HG03097 (cell line): ENCODE data around the gene BAIAP2L2.
"Not testable (repeated sequence)": the region's sequence is repeated elsewhere in the genome, so short reads cannot be mapped to it uniquely, and the experiment has no call there.

Source experiments
- ATAC-seq: cut with Tn5 transposase; IDR thresholded peaks from one replicate; pipeline ENCODE4 v1.9.1; 2021; ENCODE audit not compliant: unreplicated experiment, low FRiP score

Gene BAIAP2L2, protein sequence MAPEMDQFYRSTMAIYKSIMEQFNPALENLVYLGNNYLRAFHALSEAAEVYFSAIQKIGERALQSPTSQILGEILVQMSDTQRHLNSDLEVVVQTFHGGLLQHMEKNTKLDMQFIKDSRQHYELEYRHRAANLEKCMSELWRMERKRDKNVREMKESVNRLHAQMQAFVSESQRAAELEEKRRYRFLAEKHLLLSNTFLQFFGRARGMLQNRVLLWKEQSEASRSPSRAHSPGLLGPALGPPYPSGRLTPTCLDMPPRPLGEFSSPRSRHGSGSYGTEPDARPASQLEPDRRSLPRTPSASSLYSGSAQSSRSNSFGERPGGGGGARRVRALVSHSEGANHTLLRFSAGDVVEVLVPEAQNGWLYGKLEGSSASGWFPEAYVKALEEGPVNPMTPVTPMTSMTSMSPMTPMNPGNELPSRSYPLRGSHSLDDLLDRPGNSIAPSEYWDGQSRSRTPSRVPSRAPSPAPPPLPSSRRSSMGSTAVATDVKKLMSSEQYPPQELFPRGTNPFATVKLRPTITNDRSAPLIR

DNA sequence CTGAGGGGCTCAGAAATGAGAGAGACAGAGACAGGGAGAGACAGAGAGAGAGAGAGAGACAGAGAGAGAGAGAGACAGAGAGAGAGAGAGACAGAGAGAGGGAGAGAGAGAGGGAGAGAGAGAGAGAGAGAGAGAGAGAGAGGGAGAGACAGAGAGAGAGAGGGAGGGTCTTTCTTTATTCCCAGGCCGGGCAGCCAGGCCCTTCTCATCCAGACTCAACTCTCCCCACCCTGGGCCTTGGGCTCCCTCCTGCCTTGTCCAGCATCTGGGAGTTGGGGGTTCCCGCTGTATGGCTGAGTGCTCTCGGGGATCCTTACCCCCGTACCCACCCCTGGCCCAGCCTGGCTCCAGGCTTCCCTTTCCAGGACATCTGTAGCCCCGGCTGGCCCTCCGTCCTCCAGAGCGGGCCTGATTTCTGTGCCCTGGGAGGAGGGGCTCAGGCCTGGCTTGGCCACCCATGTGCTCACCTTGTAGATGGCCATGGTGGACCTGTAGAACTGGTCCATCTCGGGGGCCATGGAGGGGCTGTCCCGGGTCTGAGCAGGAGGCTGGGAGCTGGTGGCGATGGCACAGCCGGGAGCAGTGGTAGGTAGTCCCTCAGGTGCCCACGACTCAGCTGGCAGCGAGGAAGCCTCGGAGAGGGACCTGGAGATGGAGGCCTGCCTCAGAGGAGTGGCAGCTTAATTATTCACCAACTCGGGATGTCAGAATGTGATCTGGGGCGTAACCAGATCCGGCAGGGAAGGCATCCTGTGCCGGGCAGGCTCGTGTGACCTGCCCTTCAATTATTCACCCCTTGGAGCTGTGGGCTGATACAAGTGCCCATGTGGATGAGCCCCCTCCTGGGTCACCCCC lies at the start of gene BAIAP2L2:
Gene BAIAP2L2 (minus strand): TSS at position 677 of the 855 bp plus-strand sequence. CDS start 159 bp downstream, at position 518.
- no peak for ATAC-seq

DNA sequence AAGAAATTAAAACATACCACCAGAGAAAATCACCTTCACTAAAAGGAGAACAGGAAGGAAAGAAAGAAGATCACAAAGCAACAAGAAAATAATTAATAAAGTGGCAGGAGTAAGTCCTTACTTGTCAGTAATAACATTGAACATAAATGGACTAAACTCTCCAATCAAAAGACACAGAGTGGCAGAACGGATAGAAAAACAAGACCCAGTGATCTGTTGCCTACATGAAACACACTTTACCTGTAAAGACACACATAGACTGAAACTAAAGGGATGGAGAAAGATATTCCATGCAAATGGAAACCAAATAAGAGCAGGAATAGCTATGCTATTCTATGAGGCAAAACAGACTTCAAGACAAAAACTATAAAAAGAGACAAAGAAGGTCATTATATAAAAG lies 45.2 kb upstream of the BAIAP2L2 start:
- no peak for ATAC-seq

DNA sequence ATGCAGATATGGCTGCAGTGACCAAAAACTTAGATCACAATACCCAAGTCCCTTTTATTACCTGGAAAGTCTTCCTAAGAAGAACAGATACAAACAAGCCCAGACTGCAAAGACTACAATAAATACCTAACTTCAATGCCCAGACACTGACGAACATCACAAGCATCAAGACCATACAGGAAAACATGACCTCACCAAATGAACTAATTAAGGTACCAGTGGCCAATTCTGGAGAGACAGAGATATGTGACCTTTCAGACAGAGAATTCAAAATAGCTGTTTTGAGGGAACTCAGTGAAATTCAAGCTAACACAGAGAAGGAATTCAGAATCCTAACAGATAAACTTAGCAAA lies 44.1 kb upstream of the BAIAP2L2 start:
- ATAC-seq, result not testable (repeated sequence)

DNA sequence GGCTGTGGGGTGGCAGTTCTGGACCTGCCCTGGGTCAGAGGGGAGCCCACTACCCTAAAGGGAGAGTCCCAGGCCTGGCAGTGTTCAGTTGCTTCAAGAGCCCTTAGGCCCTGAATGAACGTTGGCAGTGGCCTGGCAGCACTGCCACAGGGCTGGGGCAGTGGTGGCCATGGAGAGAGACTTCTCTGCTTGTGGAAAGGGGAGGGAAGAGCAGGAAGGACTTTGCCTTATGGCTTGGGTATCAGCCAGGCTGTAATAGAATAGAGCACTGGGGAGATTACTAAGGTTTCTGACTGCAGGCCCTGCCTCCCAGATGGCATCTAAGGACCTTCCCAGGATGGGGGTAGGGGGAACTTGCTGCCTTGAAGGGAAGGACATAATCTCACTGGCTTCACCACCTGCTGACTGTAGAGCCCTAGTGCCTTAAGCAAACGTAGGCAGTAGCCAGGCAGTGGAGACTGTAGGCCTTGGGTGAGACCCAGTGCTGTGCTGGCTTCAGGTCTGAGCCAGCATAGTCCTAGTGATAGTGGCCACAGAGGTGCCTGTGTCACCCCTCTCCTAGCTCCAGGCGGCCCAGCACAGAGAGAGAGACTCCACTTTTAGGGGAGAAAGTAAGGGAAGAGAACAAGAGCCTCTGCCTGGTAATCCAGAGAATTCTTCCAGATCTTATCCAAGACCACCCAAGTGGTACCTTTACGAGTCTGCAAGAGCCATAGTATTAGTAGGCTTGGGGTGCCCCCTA lies 43.5 kb upstream of the BAIAP2L2 start:
- no peak for ATAC-seq

DNA sequence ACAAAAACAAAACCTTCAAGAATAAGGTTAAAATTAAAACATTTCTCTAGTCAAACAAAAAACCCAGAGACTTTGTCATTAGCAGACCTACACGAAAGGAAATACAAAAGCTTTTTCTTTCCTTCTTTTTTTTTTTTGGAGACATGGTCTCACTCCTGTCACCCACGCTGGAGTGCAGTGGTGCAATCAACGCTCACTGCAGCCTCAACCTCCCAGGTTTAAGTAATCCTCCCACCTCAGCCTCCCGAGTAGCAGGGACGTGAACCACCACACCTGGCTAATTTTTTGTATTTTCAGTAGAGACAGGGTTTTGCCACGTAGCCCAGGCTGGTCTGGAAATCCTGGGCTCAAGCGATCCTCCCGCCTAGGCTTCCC lies 40.6 kb upstream of the BAIAP2L2 start:
- ATAC-seq, result no peak

DNA sequence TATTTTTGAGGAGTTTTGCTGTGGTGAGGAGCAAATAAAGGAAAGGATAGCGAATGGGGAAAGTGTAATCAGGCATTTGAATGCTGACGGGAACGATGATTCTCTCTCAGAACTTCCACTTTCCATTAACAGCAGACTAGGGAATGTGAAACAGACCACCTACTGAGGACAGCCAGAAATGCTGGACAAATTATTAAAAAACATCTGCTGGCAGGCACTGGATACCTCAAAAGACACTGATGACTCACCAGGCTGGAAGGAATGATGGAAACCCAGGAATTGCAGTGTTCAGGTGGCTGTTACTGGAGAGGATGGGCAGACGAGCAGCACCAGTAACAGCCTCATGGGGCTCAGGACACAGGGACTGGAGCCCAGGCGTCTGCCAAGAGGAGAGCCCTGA lies 37.8 kb upstream of the BAIAP2L2 start:
- ATAC-seq, result no peak

DNA sequence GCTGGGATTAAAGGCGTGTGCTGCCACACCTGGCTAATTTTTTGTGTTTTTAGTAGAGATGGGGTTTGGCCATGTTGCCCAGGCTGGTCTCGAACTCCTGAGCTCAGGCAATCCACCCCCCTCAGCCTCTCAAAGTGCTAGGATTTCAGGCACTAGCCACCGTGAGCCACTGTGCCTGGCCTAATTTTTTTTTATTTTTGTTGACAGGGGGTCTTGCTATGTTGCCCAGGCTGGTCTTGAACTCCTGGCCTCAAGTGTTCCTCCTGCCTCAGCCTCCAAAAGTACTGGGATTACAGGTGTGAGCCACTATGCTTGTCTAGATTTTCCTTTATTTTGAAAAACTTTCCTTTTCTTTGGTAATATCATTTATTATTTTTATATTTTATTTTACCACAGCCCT lies 35.7 kb upstream of the BAIAP2L2 start:
- not testable (repeated sequence) for ATAC-seq

DNA sequence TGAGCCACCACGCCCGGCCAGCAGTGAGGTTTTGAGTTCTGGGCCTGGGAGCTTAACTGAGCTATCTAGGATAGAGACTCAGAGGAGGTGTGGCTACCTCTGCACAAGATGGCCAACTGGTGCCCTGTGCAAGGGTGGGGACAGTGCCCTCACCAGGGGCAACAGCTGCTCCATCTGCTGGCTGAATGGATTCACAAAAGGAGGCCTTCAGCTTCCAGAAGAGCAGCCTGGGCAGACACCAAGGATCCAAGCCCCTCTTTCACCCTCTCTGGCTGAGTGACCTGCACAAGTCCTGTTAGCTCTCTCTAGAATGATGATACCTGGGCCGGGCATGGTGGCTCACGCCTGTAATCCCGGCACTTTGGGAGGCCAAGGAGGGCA lies 33.5 kb upstream of the BAIAP2L2 start:
- ATAC-seq, result no peak

DNA sequence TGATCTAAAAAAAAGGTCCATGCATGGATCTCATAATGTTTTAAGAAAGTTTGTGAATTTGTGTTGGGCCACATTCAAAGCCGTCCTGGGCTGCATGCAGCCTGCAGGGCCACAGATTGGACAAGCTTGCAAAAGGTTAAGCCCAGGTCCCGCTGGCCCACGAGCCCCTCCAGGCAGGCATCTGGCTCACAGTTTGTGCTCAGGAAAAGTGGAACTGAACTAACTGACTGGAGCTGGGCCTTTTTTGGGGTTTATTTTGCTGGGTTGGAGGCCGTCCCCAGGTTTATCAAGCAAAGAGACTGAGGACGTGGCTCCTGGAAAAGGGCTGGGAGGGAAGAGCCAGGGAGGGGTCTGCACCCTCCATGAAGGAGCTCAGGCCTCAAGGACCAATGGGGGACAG lies 32.1 kb upstream of the BAIAP2L2 start:
- ATAC-seq, result no peak

DNA sequence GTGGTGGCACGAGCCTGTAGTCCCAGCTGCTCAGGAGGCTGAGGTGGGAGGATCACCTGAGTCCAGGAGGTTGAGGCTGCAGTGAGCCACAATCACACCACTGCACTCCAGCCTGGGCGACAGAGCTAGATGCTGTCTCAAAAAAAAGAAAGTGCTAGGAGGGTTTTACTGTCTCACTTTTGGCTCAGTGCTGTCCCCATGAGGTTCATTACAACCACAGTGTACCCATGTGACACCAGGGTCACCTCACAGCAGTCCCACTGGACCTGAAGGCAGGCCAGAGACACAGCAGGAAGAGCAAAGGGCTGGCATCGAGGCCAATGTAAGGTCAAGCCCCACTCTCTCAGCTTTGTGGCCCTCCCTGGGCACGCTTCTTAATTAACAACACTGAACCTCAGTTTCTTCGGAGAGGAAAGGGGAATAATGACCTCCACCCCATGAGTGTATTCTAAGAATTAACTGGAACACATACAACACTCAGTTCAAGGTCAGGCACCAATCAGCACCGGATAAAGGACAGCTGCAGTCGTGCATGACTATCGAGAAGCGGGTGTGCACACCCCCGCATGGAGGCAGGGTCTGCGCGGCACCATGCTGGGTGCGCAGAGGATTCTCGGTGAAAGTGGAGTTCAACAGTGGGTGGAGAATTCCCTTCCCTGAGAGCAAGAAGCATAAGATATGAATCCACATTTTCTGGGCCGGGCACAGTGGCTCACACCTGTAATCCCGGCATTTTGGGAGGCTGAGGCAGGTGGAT lies 30.9 kb upstream of the BAIAP2L2 start:
- no peak for ATAC-seq

DNA sequence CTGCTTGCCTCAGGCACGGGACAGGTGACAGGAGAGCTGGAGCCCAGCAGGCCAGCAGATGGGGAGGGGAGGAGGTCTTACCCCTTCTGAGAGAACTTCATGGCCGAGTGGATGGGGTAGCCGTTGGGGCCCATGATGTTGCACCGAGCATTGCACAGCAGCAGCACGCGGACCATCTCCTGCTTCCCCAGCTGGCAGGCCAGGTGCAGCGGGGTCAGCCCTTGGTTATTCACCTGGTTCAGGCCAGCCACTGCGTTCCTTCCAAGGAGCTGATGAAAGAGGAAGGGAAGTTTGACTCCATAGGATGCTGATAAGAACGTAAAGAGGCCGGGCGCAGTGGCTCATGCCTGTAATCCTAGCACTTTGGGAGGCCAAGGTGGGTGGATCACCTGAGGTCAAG lies 29.4 kb upstream of the BAIAP2L2 start:
- ATAC-seq, result no peak

DNA sequence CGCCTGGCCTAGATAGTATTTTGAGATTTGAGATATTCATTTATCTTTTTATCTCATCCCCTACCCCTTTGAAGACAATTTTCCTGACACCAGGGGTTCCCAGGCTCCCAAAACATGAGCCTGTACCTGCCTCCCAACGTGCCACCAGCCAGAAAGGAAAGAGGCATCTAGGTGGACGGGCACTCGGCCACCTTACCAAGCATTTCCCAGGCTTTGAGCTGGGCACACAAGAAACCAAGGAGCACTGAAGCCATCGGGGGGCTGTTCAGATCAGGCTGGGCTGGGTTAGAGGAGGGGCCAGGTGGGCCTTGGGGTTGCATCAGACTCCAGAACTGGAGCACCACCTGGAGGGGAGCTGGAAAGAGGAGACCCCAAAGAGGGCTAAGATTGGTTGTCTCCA lies 28.5 kb upstream of the BAIAP2L2 start:
- no peak for ATAC-seq

DNA sequence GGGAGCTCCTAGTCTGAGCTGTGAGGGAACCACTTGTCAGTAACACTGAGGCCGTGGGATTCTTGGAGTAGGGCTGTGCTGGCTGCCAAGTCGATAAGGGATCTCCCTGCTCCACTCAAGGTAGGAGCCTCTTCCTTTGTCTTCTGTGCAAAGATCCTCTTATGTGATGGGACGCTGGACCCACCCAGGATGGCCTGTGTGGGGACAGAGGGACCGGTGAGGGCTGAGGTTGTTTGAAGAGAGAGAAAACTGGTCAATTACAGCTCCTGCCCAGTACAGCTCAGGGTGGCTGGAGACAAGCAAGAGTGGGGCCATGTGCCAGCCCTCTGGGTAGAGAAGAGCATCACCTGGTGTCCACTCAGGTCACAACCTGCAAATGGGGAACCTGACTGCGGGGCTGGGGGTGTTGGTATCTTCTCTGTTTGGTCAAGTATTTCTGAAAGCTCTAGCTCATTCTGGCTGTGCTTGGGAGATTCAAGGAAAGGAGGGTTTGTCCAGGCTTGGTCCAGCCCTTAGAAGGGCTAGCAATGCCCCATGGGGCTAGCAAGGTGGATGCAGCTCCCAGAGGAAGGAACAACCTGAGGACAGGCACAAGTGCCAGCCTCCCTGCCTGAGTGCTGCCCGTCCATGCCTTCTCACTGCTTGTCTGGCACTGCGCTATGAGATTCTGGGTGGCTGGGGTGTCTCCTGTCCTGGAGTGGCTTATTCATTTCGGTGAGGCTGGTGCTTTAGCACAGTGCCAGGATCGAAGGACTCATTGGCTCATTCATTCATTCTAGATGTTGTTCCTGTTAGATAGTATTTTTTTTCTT lies 27.6 kb upstream of the BAIAP2L2 start:
- ATAC-seq, result no peak

DNA sequence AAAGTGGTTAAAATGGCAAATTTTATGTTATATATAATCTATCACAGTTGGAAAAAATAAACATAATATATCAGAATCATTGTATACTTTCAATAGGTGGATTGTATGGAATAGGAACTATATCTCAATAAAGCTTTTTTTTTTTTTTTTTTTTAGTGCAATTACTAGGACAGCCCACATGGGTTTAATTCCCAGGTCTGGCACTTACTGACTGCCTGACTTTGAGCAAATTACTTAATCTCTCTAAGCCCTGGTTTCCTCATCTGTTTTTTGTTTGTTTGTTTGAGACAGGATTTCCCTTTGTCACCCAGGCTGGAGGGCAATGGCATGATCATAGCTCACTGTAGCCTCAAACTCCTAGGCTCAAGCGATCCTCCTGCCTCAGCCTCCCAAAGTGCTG lies 26.1 kb upstream of the BAIAP2L2 start:
- no peak for ATAC-seq

DNA sequence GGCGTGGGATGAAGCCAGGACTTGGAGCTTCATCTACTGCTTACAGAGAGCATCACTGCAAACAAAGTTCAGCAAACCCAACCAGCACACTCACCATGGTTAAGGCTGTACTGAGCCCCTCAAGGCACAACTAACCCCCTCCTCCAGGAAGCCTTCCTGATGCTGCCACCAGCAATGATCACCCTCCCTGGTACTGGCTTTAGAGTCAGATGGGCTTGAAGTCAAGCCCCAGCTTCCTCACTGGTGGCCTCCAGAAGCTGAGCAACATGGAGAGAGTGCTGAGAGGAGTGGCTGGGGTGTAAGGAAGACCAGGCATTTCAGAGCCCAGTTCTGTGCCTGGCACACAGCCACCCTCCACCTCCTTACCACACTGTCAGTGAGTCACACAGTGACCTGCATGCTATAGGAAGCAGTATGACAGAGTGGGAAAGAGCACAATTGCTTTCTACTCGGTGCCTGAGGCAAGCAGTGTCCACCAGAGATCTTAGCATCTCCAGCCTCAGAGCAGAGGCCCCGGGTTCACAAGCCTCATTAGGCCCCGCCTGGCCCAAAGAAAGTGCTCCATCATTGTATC lies 24.7 kb upstream of the BAIAP2L2 start:
- ATAC-seq, result no peak

DNA sequence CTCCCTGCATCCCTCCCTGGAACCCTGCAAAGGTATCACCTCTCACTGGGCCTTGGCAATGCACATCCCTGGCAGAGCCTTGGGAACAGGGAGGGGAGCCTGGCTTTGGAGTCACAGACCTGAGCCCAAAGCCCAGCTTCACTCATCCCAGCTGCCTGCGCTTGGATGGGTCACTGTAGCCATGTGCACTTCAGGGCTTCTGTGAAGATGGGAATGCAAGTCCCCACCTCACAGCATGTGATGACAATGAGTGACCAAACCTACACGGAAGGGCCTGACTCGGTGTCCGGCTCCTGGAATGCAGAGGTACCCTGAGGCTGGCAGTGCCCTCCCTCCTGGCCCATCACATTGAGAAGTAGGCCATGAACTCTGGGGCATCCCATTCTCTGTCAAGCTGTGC lies 22.8 kb upstream of the BAIAP2L2 start:
- no peak for ATAC-seq

DNA sequence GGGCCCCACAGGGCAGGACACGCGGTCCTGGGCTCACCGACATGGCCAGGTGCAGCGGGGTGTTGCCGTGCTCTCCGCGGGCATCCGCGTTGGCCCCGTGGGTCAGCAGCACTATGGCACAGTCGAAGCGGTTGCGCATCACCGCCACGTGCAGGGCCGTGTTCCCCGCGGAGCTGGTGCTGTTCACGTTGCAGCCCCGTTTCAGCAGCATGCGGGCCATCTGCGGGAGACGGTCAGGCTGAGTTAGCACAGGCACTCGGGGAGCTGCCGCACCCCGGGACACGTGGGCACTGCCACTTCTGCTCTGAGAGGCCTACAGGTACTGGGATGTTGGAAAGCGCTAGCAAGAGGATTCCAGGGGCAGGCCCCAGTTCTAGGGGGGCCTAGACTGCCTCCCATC lies 22.3 kb upstream of the BAIAP2L2 start:
- ATAC-seq, result no peak

DNA sequence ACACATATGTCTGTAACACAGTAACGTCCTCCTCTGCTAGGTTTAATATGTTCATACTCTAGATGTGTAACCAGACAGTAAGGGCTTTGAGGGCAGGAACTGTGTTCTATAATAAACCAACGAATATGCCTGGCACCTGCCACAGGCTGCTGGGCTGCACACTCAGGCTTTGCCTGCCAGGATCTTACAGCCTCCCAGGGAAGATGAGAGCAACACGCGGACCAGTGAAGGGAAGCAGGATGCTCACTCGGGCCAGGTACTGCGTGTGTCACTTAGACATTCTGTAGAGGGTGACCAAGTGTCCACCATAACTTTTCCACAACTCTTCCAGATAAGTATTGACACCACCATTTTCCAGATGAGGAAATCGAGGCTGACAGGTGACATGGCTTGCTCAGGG lies 21.7 kb upstream of the BAIAP2L2 start:
- ATAC-seq, result no peak

DNA sequence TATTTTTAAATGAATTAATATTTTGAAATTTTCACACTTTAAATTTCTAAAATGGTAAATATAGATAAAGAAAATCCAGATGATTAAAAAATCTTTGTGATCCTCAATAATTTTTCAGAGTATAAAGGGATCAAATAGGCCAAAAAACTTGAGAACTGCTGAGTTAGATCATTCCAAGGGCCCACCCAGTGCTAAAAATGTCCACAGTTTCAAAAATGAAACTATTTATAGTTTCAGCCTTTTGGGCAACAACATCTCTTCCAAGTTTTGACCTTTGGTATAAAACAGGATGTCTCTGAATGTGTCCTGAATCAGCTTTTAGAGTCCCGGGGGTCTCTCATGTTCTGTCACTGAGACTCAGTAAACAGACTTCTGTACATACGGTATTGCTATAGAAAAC lies 20.9 kb upstream of the BAIAP2L2 start:
- no peak for ATAC-seq
